Pons (tissue), 1 donor: ENCODE measurements around the gene ADIPOR1.
"Not testable (repeated sequence)": the region's sequence is repeated elsewhere in the genome, so short reads cannot be mapped to it uniquely, and the experiment has no call there.

Experiments used
- DNase-seq: peaks from one replicate; pipeline ENCODE4 v3.0.0-alpha.2; 2016; ENCODE audit warnings: low spot score

Gene ADIPOR1

GRCh38 chr1:202938287-202938925 is 19.7 kb downstream of the ADIPOR1 start:
- DNase-seq = no peak

- DNase-seq = not testable (repeated sequence)
Observed at GRCh38 chr1:202936409-202936808, 21.7 kb downstream of the ADIPOR1 start.

GRCh38 chr1:202935844-202936243 is 22.3 kb downstream of the ADIPOR1 start:
- no peak for DNase-seq

DNA sequence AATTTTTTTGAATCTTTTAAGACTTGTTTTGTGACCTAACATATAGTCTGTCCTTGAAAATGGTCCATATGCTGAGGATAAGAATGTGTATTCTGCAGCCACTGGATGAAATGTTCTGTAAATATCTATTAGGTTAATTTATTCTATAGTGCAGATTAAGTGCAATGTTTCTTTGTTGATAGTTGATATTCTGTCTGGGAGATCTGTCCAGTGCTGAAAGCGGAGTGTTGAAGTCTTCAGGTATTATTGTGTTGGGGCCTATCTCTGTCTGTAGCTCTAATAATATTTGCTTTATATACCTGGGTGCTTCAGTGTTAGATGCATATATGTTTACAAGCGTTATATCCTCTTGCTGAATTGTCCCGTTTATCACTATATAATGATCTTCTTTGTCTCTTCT is 23.4 kb downstream of the ADIPOR1 start:
- DNase-seq = no peak

DNA sequence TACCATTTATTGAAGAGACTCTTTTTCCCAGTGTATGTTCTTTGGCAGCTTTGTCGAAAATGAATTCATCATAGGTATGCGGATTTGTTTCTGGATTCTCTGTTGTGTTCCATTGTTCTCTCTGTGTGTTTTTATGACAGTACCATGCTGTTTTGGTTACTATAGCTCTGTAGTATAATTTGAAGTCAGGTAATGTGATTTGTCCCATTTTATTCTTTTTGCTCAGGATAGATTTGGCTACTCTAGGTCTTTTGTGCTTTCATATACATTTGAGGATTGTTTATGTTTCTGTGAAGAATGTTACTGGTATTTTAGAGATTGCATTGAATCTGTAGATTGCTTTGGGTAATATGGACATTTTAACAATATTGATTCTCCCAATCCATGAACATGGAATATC is 25.6 kb downstream of the ADIPOR1 start:
- no peak for DNase-seq

- peak; percentile 90 for DNase-seq
Observed at GRCh38 chr1:202926581-202927491, 31.3 kb downstream of the ADIPOR1 start, which contains the start of gene KLHL12. Gene KLHL12 (minus strand): TSS chr1:202927234. CDS start chr1:202925162, 2,072 bp downstream.

DNA sequence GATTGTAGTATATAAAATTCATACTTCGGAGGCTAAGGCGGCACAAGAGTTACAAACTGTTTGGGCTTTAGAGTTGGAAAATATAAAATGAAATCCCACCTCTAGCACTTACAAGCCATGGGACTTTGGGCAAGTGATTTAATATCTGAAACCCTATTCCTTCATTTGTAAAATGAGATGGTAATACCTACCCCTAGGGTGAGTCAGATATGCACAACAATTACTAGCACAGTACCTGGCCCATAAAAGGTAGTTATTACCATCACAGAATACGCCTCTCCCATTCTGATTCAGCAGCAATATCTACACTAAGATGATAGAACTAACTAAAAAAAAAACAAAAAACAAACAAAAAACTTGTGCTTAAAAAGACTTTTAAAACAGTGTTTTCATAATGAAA is 34.6 kb downstream of the ADIPOR1 start:
- no peak for DNase-seq

- no peak for DNase-seq
Observed at GRCh38 chr1:202919615-202920014, 38.5 kb downstream of the ADIPOR1 start.

DNA sequence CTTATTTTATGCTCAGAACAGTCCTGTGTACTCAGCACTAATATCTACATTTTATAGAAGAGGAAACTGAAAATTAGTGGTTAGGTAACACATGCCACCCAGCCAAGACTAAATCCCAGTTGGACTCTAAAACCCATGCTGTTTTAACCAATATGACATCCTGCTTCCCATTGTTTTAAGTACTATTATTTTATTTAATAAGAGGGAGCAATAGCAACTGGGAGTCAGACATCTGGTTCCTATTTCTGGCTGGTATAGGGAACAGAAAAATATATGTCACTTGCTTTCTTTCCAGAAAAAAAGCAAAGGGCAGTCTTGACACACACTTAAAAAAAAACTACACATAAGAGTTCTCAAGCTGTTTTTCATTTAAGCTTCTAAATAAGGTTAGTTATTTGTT is 43.0 kb downstream of the ADIPOR1 start:
- DNase-seq = no peak

- not testable (repeated sequence) for DNase-seq
Observed at GRCh38 chr1:202912476-202912875, 45.6 kb downstream of the ADIPOR1 start.

DNA sequence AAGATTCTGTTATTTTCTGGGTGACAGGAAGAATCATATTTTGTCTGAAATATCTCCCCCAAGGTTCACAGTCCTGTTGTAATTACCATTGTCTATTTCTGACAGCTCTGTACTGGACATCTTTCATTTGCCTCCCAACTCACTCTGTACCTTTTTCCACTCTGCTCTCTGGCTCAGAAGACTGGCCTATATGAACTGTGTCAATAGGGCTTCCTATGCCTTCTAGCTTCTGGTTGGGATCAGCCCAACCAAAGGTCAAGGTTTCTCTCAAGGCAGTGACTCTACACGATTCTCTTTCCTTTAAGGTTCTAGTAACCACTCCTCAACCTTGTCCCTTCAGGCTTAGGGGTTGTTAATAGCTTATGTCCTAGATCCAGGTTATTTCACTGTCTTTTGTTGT is 48.6 kb downstream of the ADIPOR1 start:
- DNase-seq = no peak

GRCh38 chr1:202908998-202909397 is 49.1 kb downstream of the ADIPOR1 start:
- no peak for DNase-seq

- DNase-seq = no peak
Observed at GRCh38 chr1:202905331-202905730, 52.8 kb downstream of the ADIPOR1 start.

- DNase-seq = not testable (repeated sequence)
Observed at GRCh38 chr1:202903808-202904207, 54.3 kb downstream of the ADIPOR1 start.

- no peak for DNase-seq
Observed at GRCh38 chr1:202901555-202901954, 56.6 kb downstream of the ADIPOR1 start.

GRCh38 chr1:202892501-202892900 is 65.6 kb downstream of the ADIPOR1 start:
- DNase-seq = no peak
